HL-60 (cell line): ENCODE measurements around the gene GLT1D1.

Source experiments
- CTCF ChIP-seq: IDR thresholded peaks from one replicate; pipeline ENCODE4 v1.5.1; 2011; ENCODE audit warnings: low read length, control low read depth, inconsistent platforms; ENCODE audit not compliant: insufficient read depth
- POLR2AphosphoS5 ChIP-seq: IDR thresholded peaks from 2 replicates; pipeline ENCODE4 v1.6.1; 2012; ENCODE audit warnings: low read depth

DNA sequence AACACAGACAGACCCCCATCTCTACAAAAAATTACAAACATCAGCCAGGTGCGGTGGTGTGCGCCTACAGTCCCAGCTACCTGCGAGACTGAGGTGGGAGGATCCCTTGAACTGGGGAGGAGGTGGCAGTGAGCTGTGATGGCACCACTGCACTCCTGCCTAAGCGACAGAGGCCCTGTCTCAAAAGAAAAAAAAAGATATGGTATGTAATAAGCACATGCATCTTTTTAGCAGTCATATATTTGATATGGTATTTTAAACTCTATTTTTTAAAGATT is 36.7 kb upstream of the GLT1D1 start:
- TF ChIP-seq CTCF (no peak), POLR2AphosphoS5 (no peak)
